Measurements from ENCODE around the gene TRAF7. TPM values are rescaled to one million over a fixed set of nuclear protein-coding genes. Genes with fewer than 3 reads are reported as not detected.
"Not testable (repeated sequence)": the region's sequence is repeated elsewhere in the genome, so short reads cannot be mapped to it uniquely, and the experiment has no call there.

The TRAF7 gene
- total and polyA plus RNA-seq, 3 experiments from 2014 or later, result 7.3 to 106 (median 102) TPM

DNA sequence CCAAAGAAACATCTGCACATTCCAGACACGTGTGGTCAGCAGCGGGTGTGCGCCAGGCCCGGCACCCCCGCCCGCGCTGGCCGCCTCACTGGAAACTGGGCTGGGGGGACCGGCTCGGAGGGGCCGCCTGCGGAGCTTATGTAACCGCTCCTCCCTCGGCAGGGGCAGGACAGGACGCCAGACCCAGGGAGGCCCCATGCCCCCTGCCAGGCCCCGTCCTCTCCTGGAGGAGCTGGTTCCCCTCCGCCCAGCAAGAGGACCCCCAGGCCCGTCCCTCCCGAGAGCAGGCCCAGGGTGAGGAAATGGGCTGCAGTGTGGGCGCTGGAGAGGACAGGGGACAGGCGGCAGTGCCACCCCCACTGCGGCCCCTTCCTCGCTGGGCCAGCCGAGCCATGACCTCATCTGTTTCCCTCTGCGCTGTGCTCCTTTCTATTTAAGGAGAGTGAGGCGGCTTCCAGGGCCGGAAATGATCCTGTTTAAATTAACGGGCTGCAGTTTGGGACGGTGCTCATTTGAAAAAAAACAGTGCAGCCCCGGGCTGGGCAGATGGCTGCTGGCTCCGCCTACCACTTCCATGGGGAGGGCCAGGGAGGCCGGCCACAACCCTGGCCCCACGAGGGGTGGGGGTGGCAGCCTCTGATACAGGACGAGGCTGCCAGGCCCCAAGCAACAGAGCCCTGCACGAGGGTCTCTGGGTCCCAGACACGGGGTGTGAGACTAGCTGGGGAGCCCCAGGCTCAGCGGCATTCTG lies 30.7 kb upstream of the TRAF7 start:
- H3K36me3 ChIP-seq (ENCODE audit: insufficient read depth, low read length); POLR2A ChIA-PET; H3K36me3 Mint-ChIP-seq; H3K9me3 ChIP-seq (ENCODE audit: low read length); H3K27me3 Mint-ChIP-seq; H3K4me3 ChIP-seq (ENCODE audit: low read length); H3K27me3 ChIP-seq (ENCODE audit: insufficient read depth, low read length, poor library complexity, severe bottlenecking); H3K27ac Mint-ChIP-seq; H3K9me3 Mint-ChIP-seq; H3K4me1 ChIP-seq (ENCODE audit: insufficient read depth, low read length); DNase-seq; H3K27ac ChIP-seq (ENCODE audit: low read depth, low read length); CTCF ChIA-PET; H3K4me3 Mint-ChIP-seq: not testable (repeated sequence)
- H3K4me1 Mint-ChIP-seq, result peaks cover 15 to 32% (median 18%) of the 10 kb centered on the region in 3 donors

DNA sequence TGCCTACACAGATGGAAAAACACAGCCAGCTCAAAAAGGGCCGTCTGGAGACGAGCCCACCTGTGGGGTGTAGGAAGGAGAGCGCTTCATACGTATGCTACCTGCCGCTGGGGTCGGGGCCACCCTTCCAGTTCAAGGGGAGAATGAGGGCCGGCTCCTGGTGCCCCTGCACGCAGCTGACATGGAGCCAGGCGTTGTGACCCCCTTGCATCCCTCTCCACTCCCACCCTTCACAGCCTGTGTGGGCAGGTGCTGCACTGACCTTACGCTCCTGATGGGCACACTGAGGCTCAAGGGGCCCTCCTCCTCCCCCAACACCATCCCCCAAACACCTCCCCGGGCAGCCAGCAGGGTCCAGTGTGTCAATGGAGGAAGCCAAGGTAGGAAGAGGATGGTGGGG lies 30.0 kb upstream of the TRAF7 start:
- H3K36me3 Mint-ChIP-seq; DNase-seq; H3K9me3 ChIP-seq (ENCODE audit: low read length); H3K4me3 Mint-ChIP-seq; H3K27me3 Mint-ChIP-seq; H3K4me3 ChIP-seq (ENCODE audit: low read length); CTCF ChIA-PET; H3K4me1 ChIP-seq (ENCODE audit: insufficient read depth, low read length); H3K27me3 ChIP-seq (ENCODE audit: insufficient read depth, low read length, poor library complexity, severe bottlenecking); H3K27ac Mint-ChIP-seq; H3K27ac ChIP-seq (ENCODE audit: low read depth, low read length); H3K36me3 ChIP-seq (ENCODE audit: insufficient read depth, low read length); POLR2A ChIA-PET; H3K9me3 Mint-ChIP-seq: not testable (repeated sequence)
- peaks cover 15 to 28% (median 15%) of the 10 kb centered on the region in 3 donors for H3K4me1 Mint-ChIP-seq

DNA sequence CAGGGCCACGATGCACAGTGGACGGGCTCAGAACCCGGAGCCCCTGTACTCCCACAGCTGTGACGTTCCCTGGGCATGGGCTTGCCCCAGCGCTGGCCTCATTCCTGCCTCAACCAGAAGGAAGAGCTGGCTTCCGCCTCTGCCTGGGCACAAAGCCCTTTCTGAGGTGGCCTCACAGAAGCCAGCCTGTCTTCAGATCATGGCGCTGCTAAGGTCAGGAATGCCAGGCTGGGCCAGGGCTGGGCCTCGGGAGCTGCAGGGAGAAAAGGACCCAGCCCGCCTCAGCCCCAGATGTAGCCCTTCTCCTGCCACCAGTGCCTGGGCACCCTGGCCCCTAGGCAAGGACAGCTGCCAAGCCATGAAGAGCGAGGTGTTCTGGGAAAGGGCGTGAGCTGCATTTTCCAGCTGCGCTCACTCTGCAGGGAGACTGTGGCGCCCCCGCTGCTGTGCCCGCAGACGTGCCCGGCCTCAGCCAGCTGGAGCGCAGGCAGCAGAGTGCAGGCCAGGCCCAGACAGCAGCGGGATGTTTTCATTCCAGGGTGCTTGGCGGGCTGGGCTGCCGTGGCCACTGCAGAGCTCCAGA lies 29.3 kb upstream of the TRAF7 start:
- H3K36me3 Mint-ChIP-seq; H3K27ac ChIP-seq (ENCODE audit: low read depth, low read length); POLR2A ChIA-PET; H3K9me3 Mint-ChIP-seq; DNase-seq; H3K4me1 ChIP-seq (ENCODE audit: insufficient read depth, low read length); H3K27me3 Mint-ChIP-seq; H3K4me3 Mint-ChIP-seq; H3K27me3 ChIP-seq (ENCODE audit: insufficient read depth, low read length, poor library complexity, severe bottlenecking); H3K36me3 ChIP-seq (ENCODE audit: insufficient read depth, low read length); CTCF ChIA-PET; H3K9me3 ChIP-seq (ENCODE audit: low read length); H3K4me3 ChIP-seq (ENCODE audit: low read length): not testable (repeated sequence)
- Mint-ChIP-seq H3K27ac (peak overlapping the region in 2 of 8 donors; percentile 46 to 81), H3K4me1 (peaks cover 13 to 27% (median 14%) of the 10 kb centered on the region in 3 donors)

DNA sequence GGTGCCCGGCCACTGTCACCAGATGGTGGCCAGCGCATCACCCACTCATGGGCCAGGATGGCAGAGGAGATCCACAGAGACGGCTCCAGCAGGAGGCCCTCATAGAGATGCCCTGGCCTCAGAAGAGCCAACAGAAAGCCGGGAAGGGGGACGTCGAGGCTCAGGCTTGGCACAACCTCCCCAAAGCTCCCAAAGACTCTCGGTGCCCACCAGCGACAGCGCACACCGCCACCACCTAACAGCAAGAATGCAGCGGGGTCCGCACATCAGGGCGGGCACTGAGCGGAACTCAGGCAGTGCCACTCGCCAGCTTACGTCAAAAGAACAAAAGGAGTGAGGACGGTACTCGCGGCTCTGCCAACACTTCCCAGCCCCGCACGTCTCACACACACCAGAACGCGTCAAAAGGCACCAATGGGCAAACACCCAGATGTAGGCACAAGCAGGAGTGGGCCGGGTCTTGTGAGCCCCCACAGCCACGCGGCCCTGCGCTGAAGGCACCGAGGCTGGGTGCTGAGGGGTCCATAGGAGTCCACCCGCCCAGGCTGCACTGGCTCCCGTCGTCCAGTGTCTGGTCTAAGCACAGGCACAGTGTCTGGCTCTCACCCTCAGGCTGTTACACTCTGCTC lies 28.5 kb upstream of the TRAF7 start:
- H3K27me3 ChIP-seq (ENCODE audit: insufficient read depth, low read length, poor library complexity, severe bottlenecking); H3K36me3 Mint-ChIP-seq; H3K27ac ChIP-seq (ENCODE audit: low read depth, low read length); POLR2A ChIA-PET; H3K9me3 Mint-ChIP-seq; H3K9me3 ChIP-seq (ENCODE audit: low read length); CTCF ChIA-PET; H3K36me3 ChIP-seq (ENCODE audit: insufficient read depth, low read length); H3K27me3 Mint-ChIP-seq; H3K4me1 ChIP-seq (ENCODE audit: insufficient read depth, low read length); H3K4me3 ChIP-seq (ENCODE audit: low read length): not testable (repeated sequence)
- DNase-seq, result peak in 1 of 5 donors; percentile 32
- peak overlapping the region in 3 of 7 donors; percentile 35 to 64 (median 52) for H3K4me3 Mint-ChIP-seq
- peaks cover 11 to 24% (median 13%) of the 10 kb centered on the region in 3 donors for H3K4me1 Mint-ChIP-seq
- H3K27ac Mint-ChIP-seq, result peak overlapping the region in 5 of 8 donors; percentile 43 to 81 (median 73)

DNA sequence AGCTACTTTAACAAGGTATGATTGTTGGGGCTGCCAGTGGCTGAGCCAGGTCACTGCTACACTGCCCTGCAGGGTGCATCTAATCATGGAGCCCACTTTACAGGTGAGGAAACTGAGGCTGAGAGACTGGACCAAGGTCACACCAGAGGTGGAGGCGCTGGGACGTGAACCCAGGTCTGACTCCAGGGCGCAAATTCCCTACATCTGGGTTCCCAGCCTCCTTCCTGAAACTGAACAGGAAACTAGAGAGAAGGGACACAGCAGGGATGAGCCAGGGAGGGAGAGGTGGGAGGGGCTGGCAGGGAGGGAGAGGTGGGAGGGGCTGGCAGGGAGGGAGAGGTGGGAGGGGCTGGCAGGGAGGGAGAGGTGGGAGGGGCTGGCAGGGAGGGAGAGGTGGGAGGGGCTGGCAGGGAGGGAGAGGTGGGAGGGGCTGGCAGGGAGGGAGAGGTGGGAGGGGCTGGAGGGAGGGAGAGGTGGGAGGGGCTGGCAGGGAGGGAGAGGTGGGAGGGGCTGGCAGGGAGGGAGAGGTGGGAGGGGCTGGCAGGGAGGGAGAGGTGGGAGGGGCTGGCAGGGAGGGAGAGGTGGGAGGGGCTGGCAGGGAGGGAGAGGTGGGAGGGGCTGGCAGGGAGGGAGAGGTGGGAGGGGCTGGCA lies 27.8 kb upstream of the TRAF7 start:
- Mint-ChIP-seq H3K27ac (peak overlapping the region in 1 of 8 donors; percentile 66), H3K4me3 (peak overlapping the region in 1 of 7 donors; percentile 54), H3K4me1 (peaks cover 11 to 21% (median 13%) of the 10 kb centered on the region in 3 donors)
- POLR2A ChIA-PET; CTCF ChIA-PET; H3K27me3 ChIP-seq (ENCODE audit: insufficient read depth, low read length, poor library complexity, severe bottlenecking); H3K4me1 ChIP-seq (ENCODE audit: insufficient read depth, low read length); H3K9me3 Mint-ChIP-seq; H3K4me3 ChIP-seq (ENCODE audit: low read length); H3K27me3 Mint-ChIP-seq; DNase-seq; H3K36me3 Mint-ChIP-seq; H3K9me3 ChIP-seq (ENCODE audit: low read length); H3K27ac ChIP-seq (ENCODE audit: low read depth, low read length); H3K36me3 ChIP-seq (ENCODE audit: insufficient read depth, low read length): not testable (repeated sequence)

DNA sequence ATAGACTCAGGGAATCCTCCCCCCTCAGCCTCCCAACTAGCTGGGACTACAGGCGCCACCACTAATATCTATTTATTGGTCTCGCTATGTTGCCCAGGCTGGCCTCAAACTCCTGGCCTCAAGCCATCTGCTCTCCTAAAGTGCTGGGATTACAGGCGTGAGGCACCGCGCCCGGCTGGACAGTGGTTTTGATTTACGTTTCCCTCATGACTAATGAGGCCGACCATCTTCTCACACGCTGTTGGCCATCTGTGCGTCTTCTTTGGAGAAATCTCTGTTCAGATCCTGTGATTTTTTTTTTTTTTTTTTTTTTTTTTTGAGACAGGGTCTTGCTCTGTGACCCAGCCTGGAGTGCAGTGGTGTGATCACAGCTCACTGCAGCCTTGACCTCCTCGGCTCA lies 26.3 kb upstream of the TRAF7 start:
- POLR2A ChIA-PET, CTCF ChIA-PET: not testable (repeated sequence)

DNA sequence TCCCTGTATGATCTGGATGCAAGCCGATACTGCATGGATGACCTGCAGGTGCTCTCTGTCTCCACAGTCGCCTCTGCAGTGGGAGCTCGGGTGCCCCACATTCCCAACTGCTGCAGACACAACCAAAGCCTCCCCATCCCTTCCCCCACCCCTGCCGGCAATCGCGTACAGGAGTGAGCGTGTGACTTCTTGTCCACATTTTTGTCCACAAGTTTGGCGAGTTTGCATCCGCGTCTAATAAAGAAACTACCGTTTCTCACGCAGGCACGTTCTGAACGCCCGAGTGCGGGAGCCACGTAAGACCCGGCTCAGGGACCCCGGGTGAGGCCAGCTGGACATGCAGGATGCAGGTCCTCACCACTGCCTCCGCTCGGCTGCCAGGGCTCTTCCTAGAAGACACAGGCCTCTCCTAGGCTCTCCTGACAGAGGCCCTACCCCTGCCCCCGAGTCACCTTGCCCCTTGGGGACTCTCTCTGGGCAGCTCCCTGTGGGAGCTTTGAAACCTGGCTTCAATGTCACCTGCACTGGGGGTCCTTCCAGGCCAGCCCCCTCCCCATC lies 25.6 kb upstream of the TRAF7 start:
- H3K9me3 ChIP-seq (ENCODE audit: low read length); H3K4me1 ChIP-seq (ENCODE audit: insufficient read depth, low read length); DNase-seq; H3K36me3 ChIP-seq (ENCODE audit: insufficient read depth, low read length); H3K36me3 Mint-ChIP-seq; H3K9me3 Mint-ChIP-seq; POLR2A ChIA-PET; H3K4me3 ChIP-seq (ENCODE audit: low read length); H3K27me3 Mint-ChIP-seq; H3K4me3 Mint-ChIP-seq; H3K27ac ChIP-seq (ENCODE audit: low read depth, low read length); CTCF ChIA-PET; H3K27me3 ChIP-seq (ENCODE audit: insufficient read depth, low read length, poor library complexity, severe bottlenecking): not testable (repeated sequence)
- Mint-ChIP-seq H3K27ac (peak overlapping the region in 2 of 8 donors; percentile 61 to 91), H3K4me1 (peaks cover 11 to 21% (median 13%) of the 10 kb centered on the region in 3 donors)

More for the DNA sequence above, 26.3 kb upstream of the TRAF7 start:
- not testable (repeated sequence) for H3K36me3 ChIP-seq (ENCODE audit: insufficient read depth, low read length); H3K36me3 Mint-ChIP-seq; H3K9me3 Mint-ChIP-seq; DNase-seq; H3K4me1 ChIP-seq (ENCODE audit: insufficient read depth, low read length); H3K27me3 ChIP-seq (ENCODE audit: insufficient read depth, low read length, poor library complexity, severe bottlenecking); H3K9me3 ChIP-seq (ENCODE audit: low read length); H3K4me3 ChIP-seq (ENCODE audit: low read length); H3K27ac ChIP-seq (ENCODE audit: low read depth, low read length); H3K27me3 Mint-ChIP-seq
- Mint-ChIP-seq H3K4me3 (peak overlapping the region in 2 of 7 donors; percentile 79 to 81), H3K27ac (peak overlapping the region in 1 of 8 donors; percentile 65), H3K4me1 (peaks cover 11 to 21% (median 13%) of the 10 kb centered on the region in 3 donors)

DNA sequence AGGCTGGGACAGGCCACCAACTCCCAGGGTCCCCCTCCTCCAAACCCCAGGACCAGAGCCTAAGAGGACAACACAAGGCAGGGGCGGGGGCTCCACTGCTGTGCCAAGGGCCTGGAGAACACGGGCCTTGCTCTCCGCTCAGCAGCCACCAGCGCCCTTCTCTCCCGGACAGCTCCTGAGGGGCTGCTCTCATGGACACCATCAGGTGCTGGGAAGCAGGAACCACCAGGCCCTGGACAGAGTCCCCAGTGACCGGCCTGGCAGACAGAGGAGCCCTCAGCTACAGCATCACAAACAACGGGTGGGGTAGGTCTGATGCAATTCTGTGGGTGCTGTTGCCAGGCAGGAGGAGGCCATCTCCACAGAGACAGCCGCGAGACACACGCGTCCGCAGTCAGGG lies 21.8 kb upstream of the TRAF7 start:
- H3K4me1 Mint-ChIP-seq; H3K27me3 Mint-ChIP-seq; H3K36me3 Mint-ChIP-seq; H3K9me3 ChIP-seq (ENCODE audit: low read length); H3K27ac ChIP-seq (ENCODE audit: low read depth, low read length); H3K36me3 ChIP-seq (ENCODE audit: insufficient read depth, low read length); H3K27ac Mint-ChIP-seq; DNase-seq; CTCF ChIA-PET; POLR2A ChIA-PET; H3K9me3 Mint-ChIP-seq; H3K4me3 ChIP-seq (ENCODE audit: low read length); H3K4me3 Mint-ChIP-seq; H3K4me1 ChIP-seq (ENCODE audit: insufficient read depth, low read length); H3K27me3 ChIP-seq (ENCODE audit: insufficient read depth, low read length, poor library complexity, severe bottlenecking): not testable (repeated sequence)
